Muscle of arm (tissue), 12 donors: ENCODE measurements around the gene RNF146. TPM values are rescaled to one million over a fixed set of nuclear protein-coding genes. Genes with fewer than 3 reads are reported as not detected.
A peak's percentile ranks its signal among the peaks of the same experiment; 100 is the strongest.
"Not testable (repeated sequence)": the region's sequence is repeated elsewhere in the genome, so short reads cannot be mapped to it uniquely, and the experiment has no call there.

Source experiments
- DNase-seq: peaks from one replicate; pipeline ENCODE4 v3.0.0-alpha.2; 2013
- polyA plus RNA-seq, 12 donors: library from polyadenylated mRNA; unstranded; fragments of 120-200 nt; gene quantifications; one replicate each; pipeline ENCODE4 v1.2.1, GENCODE V29; 2013; ENCODE audit not compliant: insufficient read length in 12 of 12

The RNF146 gene
- polyA plus RNA-seq, 12 donors = 47.6 to 83.9 (median 66.6) TPM; not detected in 1

- DNase-seq = no peak
These were observed 11.5 kb downstream of the RNF146 start for GRCh38 chr6:127277878-127278843.

- no peak for DNase-seq
These were observed 13.2 kb downstream of the RNF146 start for GRCh38 chr6:127279815-127280214.

- no peak for DNase-seq
These were observed 15.5 kb downstream of the RNF146 start for GRCh38 chr6:127282184-127282583.

GRCh38 chr6:127288705-127289104 lies 22.0 kb downstream of the RNF146 start:
- no peak for DNase-seq

GRCh38 chr6:127289934-127290333 lies 23.3 kb downstream of the RNF146 start:
- DNase-seq = no peak

- DNase-seq = no peak
These were observed 24.0 kb downstream of the RNF146 start for GRCh38 chr6:127290391-127291265.

- no peak for DNase-seq
These were observed 24.8 kb downstream of the RNF146 start for GRCh38 chr6:127291495-127291894.

- no peak for DNase-seq
These were observed 30.9 kb downstream of the RNF146 start for GRCh38 chr6:127297502-127298070.

- no peak for DNase-seq
These were observed 31.8 kb downstream of the RNF146 start for GRCh38 chr6:127298475-127298874.

GRCh38 chr6:127299522-127300240 lies 33.0 kb downstream of the RNF146 start:
- no peak for DNase-seq

- DNase-seq = peak; percentile 31
These were observed 33.7 kb downstream of the RNF146 start for GRCh38 chr6:127300411-127300810.

GRCh38 chr6:127301199-127301700 lies 34.6 kb downstream of the RNF146 start:
- DNase-seq = peak; percentile 44

GRCh38 chr6:127302728-127303660 lies 36.3 kb downstream of the RNF146 start:
- DNase-seq = peak; percentile 68

- DNase-seq = no peak
These were observed 37.3 kb downstream of the RNF146 start for GRCh38 chr6:127303917-127304316.

GRCh38 chr6:127305741-127306140 lies 39.1 kb downstream of the RNF146 start:
- no peak for DNase-seq

- DNase-seq = no peak
These were observed 50.9 kb downstream of the RNF146 start for GRCh38 chr6:127317388-127318128.

- DNase-seq = no peak
These were observed 53.0 kb downstream of the RNF146 start for GRCh38 chr6:127319686-127320085.

GRCh38 chr6:127328043-127328609 lies 61.5 kb downstream of the RNF146 start:
- DNase-seq = no peak

- DNase-seq = not testable (repeated sequence)
These were observed 64.6 kb downstream of the RNF146 start for GRCh38 chr6:127331256-127331655.
